HCT116 (cell line): ENCODE measurements around the gene ZC3H13.

Source experiments
- ATF3 ChIP-seq: IDR thresholded peaks from 2 replicates; pipeline ENCODE4 v1.6.1; 2012
- CEBPB ChIP-seq: IDR thresholded peaks from 2 replicates; pipeline ENCODE4 v1.6.1; 2012; ENCODE audit warnings: low read depth
- CTCF ChIP-seq, 3 experiments: fragments of 200-600 bp in 1 of 3; sonication (generic) in 1 of 3; IDR thresholded peaks in 2 of 3; conservative IDR thresholded peaks in 1 of 3; 2 replicates each; pipeline ENCODE4 v1.5.1; 2012 to 2017; ENCODE audit warnings: low read depth in 2 of 3, low read length in 2 of 3, antibody characterized with exemption in 1 of 3, borderline replicate concordance in 1 of 3, control low read depth in 1 of 3, mild to moderate bottlenecking in 1 of 3, mixed read lengths in 1 of 3, mixed run types in 1 of 3, moderate library complexity in 1 of 3; ENCODE audit not compliant: insufficient read depth in 1 of 3
- EGR1 ChIP-seq: IDR thresholded peaks from 2 replicates; pipeline ENCODE4 v1.6.1; 2012; ENCODE audit warnings: low read depth
- EZH2 ChIP-seq: fragments of 200-600 bp; sonication (generic); IDR thresholded peaks from 2 replicates; pipeline ENCODE4 v1.6.1; 2017; ENCODE audit warnings: antibody characterized with exemption, mixed run types
- EZH2phosphoT487 ChIP-seq: fragments of 200-600 bp; IDR thresholded peaks from 2 replicates; pipeline ENCODE4 v1.6.1; 2018; ENCODE audit warnings: antibody characterized with exemption, borderline replicate concordance
- JUND ChIP-seq: IDR thresholded peaks from 2 replicates; pipeline ENCODE4 v1.6.1; 2012
- POLR2A ChIP-seq: IDR thresholded peaks from 2 replicates; pipeline ENCODE4 v1.7.0; 2011; ENCODE audit warnings: borderline replicate concordance; ENCODE audit not compliant: insufficient read depth, insufficient read length; ENCODE audit errors: extremely low read depth
- POLR2AphosphoS5 ChIP-seq: IDR thresholded peaks from 2 replicates; pipeline ENCODE4 v1.6.1; 2011; ENCODE audit warnings: mild to moderate bottlenecking, low read depth, low read length, moderate library complexity
- REST ChIP-seq: IDR thresholded peaks from 2 replicates; pipeline ENCODE4 v1.6.1; 2012; ENCODE audit warnings: low read depth
- SP1 ChIP-seq: IDR thresholded peaks from 2 replicates; pipeline ENCODE4 v1.6.1; 2012; ENCODE audit warnings: low read depth

- TF ChIP-seq POLR2A (no peak), REST (no peak), CTCF (IDR thresholded peaks at IDR 0.05 in 2 of 3, conservative IDR thresholded peaks at IDR 0.05 in 1 of 3; ENCODE audit: borderline replicate concordance in 1 of 3, insufficient read depth in 1 of 3, low read depth in 2 of 3, low read length in 2 of 3) (no peak), POLR2AphosphoS5 (no peak), SP1 (no peak), ATF3 (no peak), JUND (no peak), CEBPB (no peak), EGR1 (no peak), EZH2 (no peak), EZH2phosphoT487 (no peak)
Observed at GRCh38 chr13:46057256-46058015, 4.9 kb upstream of the ZC3H13 start.
